ENCODE results near the gene EDA.

- no peak for TF ChIP-seq CTCF (IDR thresholded peaks at IDR 0.05)
- TF ChIP-seq EZH2 (IDR thresholded peaks at IDR 0.05; ENCODE audit: borderline replicate concordance, insufficient read depth, low read depth, low read length, poor library complexity, severe bottlenecking), result no peak
These were observed 353.5 kb downstream of the EDA start for GRCh38 chrX:69969460-69969859.
